Effector CD4-positive, alpha-beta T cell (primary cell): ENCODE results near the gene TDP1.

Experiments used
- DNase-seq: peaks from one replicate; pipeline ENCODE4 v3.0.0-alpha.2; 2020

The TDP1 gene

DNA sequence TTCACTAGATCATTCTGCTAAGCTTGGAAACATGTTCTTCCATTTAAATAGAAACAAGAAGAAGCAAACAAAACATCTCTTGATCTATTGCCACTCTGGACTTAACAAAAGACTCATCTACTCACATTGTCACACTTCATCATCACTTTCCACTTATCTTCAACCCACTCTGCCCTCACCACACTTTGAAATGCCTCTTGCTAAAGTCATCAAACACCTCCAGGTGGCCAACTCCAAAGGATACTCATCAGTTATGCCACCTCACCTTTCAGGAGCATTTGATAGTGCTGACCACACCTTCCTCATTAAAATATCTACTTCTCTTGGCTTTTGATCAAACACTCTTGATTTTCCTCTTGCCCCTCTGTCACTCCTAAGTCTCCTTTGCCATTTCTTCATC is 8.4 kb upstream of the TDP1 start:
- no peak for DNase-seq

DNA sequence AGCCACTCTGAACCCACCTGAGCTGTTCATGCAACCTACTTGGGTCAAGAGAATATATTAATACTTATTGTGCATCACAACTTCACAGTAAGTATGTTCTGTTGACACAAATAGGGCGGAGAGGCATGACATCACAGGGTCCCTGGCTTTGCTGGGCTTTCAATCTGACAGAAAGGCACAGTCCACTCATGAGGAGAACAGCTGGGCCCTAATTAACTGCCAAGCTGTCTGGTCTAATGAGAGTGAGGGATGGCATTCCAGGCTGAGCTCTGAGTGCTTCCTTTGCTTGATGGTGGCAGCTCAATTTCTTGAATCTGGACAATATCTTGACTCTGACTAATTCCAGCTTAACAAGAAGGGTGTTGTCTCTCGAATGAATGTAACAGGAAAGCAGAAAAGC is 3.2 kb upstream of the TDP1 start:
- no peak for DNase-seq

DNA sequence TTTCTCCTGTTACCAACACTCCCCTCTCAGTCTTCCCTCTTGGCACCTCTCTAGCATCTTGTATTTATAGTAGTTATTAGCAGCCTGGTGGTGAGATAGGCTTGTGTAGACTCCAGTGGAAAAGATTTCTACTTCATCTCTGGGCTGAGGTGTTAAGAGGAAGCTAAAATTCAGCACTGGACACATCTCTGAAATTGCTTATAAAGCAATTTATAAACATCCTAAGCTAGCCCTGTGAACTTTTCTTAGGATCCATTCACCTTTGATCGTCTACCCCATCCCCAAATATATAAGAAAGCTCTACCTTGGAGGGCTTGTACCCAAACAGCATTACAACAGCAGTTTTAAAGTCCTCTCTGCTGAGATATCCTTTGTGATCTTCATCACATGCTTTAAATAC is 2.1 kb upstream of the TDP1 start:
- DNase-seq: no peak

DNA sequence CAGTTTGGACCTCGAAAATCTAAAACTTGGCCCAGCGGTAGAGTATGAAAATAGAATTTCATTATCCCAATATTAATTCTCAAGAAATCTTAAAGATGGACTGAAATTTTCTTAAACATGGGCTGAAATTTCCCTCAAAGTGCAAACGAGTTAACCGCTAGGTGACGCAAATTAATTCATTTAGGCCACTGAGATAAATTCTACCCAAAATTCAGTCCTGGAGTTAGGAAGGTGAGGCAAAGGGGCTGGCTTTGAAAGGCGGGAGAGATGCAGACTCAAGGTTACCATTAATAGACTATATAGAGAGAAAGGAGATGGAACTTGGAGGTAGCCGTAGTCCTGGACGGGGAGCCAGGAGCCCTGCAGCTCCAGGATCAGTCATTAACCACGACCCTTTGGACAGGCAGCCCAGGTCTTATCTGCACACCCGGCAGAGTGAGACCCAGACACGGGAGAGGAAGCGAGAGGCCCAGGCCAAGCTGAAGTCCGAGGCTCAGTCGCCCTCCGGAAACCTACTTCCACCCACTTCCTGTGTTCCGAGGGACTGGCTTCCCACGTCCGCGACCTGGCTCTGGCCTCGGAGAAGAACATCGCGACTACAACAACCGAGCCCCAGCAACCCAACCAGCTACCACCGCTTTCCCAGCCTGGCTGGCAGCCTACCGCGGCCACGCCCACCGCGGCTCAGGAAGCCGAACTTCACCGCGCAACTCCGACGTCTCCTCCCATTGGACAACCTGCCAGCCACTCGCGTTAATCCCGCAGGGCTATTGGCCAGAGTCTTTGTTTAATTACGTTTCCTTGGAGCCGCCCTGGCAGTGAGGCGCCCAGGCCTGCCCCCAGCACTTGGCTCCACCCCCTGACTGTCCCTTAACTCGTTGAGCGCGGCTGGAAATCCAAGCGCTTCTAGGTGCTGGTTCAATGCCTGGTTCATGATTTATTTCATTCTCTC is 1.4 kb upstream of the TDP1 start, which contains the start of gene EFCAB11:
EFCAB11 (minus strand) TSS at position 661 of the 952 bp plus-strand sequence; CDS start at position 591, 70 bp downstream.
- peak; percentile 94 for DNase-seq

DNA sequence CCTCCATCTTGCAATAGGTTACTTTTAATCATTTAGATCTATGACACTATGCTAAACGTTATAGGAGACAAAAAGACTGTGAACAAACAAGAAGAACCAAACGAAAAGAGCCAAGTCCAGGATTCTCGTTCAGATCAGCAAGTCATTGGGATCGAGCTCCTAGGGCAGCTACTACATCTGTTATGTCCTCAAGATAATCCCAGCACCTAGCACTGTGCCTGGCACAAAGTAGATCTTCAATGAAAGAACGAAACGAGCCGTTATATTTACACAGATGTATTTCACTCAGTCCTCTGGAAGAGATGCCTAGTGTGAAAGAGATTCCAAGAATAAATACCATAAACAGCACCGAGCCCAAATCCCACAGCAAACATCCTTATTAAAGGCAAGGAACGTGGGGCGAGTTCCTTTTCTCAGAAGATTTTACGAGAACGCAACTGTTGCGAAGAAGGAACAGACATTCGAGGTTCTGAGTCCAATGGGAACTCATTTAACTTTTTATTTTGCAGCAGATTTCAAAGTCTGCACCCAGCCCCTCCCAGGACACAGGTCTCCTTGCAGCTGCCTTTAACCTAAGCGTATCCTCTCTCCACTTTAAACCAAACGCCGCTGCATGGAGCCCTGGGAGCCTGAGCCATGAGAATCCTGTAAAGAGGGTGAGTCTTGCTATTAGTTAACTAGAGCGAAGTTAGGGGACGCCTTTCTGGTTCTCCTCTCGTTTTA is 544 bp upstream of the TDP1 start:
- DNase-seq: no peak

DNA sequence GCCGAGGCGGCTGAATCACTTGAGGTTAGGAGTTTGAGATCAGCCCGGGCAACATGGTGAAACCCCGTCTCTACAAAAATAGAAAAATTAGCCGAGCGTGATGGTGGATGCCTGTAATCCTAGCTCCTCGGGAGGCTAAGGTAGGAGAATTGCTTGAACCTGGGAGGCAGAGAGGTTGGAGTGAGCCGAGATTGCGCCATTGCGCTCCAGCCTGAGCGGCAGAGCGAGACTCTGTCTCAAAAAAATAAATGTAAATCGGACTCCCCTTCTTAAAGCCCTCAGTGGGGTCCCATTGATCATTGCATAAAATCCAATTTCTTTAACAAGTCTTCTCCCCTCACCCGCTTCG is 908 bp downstream of the TDP1 start:
- no peak for DNase-seq

DNA sequence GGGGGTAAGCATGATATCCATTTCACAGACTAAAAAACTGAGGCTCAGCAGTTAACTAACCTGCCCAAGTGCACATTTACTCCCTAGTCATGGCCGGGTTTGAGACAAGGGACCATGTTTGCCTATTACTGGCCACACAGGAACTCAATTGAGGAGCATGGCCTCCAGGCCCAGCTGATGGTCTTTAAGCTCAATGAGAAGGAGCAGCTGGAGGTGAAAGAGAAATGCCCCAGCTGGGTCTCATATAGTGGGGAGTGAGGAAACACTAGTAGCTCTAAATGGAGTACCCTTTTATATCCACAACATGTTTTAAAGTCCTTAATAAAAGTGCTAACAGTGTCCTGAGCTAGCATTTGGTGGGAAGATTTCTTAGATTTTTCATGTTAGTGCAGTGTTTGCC is 1.6 kb downstream of the TDP1 start:
- no peak for DNase-seq

DNA sequence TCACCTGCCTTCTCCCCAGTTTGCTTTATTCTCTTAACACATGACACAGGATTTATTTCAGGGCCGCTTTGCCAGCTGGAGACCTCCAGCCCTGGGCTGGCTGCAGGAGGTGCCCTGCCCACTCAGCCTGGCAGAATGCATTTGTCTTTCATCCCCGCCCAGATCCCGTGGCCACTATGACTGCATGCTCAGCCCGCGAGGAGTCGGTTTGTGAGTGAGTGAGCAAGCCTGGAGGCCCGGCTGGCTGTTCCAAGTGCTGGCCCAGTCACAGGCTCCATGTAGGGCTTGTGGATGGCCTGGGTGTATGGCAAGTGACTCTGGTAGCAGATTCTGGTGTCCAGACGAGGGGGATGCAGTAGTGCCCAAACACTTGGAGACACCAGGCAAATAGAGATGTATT is 2.1 kb downstream of the TDP1 start:
- no peak for DNase-seq

DNA sequence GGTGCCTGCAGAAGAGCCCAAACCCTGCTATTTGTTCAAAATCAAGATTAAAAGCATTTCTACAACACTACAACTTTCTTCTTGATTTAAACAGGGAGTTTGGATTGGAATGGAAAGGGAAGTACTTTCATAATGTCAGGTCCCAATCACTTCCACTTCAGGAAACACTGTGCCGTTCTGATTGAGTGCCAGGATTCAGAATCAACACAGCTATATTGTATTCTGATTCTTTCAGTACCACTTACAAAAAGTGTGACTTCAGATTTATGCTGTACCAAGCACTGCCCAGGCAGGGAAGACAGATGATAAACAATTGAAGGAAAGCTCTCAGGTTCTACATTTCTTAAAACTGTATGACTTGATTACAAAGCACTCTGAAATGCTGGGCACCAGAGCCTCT is 3.2 kb downstream of the TDP1 start:
- DNase-seq: no peak

DNA sequence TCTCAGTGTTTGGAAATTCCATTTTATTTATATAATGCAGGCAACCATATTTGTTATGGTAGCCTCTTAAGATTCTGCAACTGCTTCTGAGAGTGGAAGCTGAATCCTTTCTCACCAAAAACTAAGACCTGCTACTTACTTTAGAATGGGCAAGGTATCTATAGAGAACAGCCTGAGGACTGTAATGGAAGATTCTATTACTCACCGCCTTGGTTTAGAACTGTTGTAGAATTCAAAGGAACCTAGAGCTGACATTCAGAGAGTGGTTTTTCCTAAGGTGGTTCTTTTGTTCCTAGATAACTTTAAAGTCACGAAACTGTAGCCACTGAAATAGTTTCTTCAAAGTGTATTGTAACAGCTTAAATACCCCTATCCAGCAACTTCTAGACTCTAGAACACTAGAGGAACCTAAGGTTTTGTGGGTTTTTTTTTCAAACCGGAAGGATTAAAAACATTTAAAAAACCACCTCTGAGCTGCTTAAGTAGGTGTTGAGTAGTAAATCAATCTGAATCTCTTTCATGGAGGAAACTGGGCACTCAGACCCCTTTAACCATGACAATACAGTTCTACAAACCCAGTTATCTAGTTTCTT is 4.2 kb downstream of the TDP1 start:
- DNase-seq: no peak

DNA sequence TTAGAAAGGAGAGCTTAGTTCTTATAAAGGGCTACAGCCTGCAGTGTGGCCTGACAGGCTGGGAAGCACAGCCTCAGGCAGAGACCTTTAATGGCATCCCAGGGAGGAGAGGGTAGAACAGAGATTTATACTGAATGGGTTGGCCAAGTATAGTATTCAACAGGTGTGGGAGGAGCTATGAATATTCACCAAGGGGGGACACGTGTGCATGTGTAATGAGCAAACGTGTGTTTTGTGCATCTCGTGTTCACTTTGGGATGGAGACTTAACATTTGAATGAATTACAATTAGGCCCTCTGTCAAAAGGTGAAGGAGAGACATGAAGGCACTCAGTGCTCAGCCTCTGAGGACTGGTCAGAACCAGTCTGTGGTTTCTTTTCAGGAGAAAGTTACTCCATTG is 5.2 kb downstream of the TDP1 start:
- no peak for DNase-seq

DNA sequence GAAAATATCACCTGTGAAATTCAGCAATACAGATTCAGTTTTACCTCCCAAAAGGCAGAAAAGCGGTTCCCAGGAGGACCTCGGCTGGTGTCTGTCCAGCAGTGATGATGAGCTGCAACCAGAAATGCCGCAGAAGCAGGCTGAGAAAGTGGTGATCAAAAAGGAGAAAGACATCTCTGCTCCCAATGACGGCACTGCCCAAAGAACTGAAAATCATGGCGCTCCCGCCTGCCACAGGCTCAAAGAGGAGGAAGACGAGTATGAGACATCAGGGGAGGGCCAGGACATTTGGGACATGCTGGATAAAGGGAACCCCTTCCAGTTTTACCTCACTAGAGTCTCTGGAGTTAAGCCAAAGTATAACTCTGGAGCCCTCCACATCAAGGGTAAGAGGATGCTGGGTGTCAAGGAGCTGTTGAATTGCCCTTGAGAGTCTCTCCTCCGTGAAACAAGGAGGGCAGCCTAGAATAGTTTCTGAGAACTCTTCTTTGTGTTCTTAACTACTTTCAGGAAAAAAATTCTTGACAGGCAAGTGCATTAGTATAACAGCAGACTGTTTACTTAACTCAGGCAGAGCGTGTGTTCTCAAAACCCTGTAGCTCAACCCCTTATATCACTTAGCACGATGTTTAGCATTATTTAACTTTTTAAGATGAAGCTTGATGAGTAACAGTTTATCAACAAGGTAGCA is 7.7 kb downstream of the TDP1 start:
- no peak for DNase-seq

DNA sequence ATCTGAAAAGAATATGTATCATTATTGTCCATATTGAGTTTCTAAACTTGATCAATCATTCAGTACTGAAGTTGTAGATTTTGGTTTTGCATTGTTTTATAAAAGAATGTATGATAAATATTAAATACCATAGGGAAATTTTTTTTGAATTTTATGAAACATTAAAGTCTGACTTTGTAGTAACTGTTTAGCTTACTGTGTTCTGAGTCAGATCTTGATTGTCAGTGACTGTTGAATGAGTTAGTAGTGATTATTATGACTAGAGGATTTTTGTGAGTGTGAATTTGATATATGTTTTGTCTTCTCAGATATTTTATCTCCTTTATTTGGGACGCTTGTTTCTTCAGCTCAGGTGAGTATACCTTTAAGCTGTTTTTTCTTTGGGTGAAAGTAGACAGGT is 10.1 kb downstream of the TDP1 start:
- no peak for DNase-seq

DNA sequence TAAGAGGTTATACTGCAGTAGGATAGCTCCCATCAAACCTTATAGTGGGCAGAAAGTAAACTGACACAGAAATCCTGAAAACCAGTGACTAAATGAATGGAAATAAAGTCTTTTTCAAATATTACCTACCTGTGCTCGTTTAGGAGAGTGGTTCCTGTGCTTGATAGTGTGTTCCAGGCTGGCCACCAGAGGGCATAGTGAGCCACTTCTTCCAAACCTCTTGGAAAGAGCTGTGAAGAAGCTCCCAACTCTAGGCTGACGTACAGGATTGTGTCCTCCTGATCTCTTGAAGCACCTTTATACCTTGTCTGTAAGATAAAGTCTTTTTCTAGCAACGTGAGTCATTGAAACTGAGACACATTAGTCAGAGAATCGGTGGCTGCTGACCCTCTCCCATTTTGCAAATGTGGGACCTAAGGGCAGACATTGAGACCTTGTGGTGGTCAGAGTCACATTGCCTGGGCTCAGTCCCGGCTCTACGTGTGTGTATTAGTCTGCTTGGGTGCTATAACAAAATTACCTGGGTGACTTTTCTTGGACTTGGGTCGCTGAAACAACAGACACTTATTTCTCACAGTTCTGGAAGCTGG is 17.6 kb downstream of the TDP1 start:
- peak; percentile 27 for DNase-seq

DNA sequence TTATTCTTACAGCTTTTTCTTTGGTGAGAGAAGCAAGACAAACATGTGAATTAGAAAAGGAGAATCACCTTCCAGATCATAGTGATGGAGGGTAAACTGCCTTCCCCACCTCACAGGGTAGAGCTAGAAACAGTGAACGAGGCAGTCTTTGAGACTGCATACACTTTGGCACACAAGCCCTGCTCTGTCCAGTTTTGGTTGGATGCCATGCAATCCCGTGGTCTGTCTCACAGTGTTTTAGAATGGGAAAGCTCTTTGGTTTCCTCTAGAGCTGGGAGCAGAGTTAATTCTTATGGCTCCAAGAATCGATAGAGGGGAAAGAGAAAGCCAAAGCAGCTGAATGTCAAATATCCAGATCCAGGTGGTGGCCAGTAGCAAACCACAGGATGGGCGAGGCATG is 21.9 kb downstream of the TDP1 start:
- DNase-seq: no peak

DNA sequence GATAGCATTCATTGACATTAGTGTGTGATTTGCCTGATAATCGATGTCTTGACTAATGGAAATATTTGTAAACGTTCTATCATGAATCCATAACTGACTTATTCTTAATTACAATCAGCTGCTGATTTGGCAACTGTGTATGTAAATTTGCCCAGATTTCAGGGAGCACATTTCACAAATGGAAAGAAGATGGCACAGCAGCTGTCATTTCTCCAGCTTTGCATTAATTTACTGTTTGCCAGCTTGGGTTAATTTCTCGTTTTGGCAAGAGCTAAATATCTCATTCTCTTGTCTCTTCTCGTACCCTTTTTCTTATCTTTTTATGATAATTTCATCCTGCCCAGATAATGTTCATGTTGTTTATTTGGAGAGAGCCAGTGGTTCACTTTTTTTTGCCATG is 22.9 kb downstream of the TDP1 start:
- no peak for DNase-seq

DNA sequence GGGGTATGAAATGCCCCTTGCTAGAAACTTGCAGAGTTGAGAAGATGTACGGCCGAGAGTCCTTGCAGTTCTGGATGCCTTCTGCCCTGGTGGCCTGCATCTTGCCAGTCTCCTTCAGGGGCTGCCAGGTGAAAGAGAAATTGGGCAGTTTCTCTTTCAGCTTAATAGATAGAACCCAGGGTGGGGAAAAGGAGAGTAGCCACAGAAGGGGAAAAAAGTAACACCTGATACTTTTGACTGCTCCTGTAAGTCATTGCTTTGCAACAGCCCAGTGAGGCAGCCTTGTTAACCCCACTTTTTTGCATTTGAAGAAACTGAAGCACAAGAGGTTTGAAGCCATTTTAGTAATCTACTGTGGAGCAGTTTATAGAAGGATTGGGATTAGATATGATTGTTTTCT is 27.6 kb downstream of the TDP1 start:
- DNase-seq: no peak

DNA sequence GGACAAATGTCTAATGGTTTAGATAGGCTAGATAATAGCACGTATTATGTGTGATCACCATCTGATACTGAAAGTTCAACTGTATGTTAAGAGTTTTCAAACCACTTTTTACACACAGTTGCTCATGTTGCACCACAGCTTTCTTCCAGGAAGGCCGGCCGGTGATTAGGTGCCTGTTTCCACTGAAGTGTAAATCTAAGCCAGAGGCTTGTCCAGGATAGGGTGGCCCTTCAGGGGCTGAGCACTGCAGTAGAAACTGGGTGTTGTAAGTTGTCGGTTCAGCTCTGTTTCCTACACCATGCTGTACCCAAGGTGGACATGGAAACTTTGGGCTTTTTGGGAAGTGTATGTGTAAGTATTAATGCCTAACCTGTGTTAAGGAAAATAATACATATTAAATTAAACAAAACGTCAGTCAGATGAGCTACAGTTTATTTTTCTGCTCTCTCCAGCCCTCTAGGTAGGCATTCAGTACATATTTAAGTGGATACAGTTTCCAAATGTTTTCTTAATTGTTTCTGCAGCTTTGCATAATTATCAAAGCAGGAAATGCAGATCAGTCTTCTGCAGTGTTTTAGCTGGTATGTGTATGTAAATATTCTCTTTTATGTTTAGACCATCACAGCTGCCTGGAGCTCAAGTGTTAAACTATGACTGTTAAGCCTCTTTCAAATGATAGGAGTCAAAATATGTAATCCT is 30.9 kb downstream of the TDP1 start:
- DNase-seq: no peak

DNA sequence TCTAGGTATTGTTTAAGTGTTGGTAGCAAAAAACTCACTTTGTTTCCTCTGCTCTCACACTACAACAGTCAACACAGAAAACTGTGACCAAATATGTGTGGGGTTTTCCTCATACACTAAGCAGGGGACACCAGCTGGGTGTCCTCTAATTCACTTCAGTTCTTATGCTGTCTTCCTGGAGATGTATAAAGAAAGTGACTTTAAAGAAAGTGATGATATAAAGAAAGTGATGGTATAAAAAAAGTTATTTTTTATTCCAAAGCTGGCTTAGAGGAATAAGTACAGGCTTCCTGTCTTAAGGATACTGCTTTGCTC is 31.4 kb downstream of the TDP1 start:
- no peak for DNase-seq

DNA sequence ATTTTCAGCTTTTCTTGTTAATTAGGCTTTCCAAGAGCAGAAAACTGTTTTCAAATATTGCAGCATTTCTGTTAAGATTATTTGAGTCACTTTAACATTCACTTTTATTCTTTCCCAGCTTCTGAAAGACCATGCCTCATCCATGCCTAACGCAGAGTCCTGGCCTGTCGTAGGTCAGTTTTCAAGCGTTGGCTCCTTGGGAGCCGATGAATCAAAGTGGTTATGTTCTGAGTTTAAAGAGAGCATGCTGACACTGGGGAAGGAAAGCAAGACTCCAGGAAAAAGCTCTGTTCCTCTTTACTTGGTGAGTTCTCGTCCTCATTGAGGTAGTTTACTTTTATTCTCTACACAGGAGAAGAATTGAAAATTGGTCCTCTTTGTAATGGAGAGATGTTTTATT is 33.1 kb downstream of the TDP1 start:
- no peak for DNase-seq

DNA sequence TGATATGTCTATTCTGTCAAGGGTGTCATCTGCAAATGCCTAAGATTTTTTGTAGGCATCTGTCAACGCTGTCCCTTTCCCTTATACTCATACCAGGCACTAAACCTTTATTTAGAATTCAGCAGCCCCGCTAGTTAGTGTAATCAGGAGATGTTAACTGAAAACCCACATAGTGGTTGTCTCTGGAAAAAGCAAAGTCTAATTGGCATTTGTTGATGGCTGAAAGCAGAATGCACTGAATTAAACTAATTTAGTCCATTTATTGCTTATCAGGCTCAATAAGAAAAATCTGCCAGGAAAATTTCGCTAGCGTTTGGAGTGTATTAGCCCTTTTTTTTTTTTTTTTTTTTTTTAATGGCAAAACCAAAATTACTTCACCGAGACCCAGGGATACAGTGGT is 34.5 kb downstream of the TDP1 start:
- DNase-seq: no peak

DNA sequence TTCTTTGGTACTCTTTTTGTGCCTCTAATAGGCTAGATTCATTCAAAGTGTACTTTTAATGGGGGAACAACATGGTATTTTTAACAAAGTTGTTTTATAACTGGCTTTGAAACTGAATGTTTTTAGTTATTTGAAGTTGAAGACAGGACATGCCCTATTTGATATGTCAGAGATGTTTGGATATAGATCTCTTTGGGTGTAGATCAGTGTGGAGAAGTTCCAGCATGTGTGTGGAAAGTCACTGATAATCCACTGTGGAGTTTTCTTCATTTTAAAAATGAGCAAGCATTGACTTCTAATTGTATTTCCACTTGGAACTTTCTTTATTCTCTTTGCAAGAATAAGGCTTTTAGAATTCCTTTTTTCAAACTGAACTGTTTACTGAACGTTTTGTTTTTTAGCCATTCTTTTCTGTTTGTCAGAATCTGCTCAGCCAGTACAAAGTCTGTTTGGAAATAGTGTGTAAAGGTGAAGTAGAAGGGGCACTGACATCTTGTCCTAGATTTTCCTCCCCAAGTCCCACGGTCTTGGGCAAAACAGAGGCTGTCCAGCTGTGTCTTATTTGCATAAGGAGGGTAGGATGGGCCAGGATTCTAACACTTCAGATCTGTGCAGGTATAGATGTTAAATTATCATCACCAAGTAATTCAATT is 35.0 kb downstream of the TDP1 start:
- DNase-seq: no peak
